ENCODE measurements around the gene MET. TPM values are rescaled to one million over a fixed set of nuclear protein-coding genes. Genes with fewer than 3 reads are reported as not detected.

MET gene
- total and polyA plus RNA-seq, 2 of the 13 experiments (the other 11 are each of a cell fraction or from before 2014, with no cell fraction given): 21.8 to 31.5 TPM

DNA sequence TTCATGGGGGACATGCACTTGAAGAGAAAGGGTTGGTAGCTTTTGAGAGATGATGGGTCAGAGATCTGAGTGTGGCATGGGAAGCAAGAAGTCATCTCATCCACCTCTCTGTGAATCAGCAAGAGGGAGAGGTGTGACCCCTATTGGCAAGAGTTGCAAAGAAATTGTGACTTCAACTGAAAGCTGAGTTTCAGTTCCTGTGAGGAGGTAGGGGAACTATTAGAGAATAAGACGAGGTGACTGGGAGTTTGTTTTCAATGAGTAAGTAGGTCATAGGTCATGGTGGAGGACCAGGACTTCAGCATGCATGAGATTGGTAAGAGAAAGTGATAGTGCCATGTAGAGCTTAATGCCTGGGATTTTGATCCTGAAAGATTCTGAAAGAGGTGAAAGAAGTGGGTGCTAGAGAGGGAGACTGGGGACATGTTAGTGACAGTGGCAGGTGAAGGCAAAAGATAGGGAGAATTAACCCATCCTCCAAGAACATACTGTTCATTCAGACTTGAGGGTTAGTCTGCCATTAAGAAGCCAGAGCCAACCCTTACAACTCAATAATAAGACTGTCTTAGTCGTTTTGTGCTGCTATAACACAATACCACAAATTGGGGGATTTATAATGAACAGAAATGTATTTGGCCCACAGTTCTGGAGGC lies 114.9 kb downstream of the MET start (continued):
- TF ChIP-seq, protein P1, sequence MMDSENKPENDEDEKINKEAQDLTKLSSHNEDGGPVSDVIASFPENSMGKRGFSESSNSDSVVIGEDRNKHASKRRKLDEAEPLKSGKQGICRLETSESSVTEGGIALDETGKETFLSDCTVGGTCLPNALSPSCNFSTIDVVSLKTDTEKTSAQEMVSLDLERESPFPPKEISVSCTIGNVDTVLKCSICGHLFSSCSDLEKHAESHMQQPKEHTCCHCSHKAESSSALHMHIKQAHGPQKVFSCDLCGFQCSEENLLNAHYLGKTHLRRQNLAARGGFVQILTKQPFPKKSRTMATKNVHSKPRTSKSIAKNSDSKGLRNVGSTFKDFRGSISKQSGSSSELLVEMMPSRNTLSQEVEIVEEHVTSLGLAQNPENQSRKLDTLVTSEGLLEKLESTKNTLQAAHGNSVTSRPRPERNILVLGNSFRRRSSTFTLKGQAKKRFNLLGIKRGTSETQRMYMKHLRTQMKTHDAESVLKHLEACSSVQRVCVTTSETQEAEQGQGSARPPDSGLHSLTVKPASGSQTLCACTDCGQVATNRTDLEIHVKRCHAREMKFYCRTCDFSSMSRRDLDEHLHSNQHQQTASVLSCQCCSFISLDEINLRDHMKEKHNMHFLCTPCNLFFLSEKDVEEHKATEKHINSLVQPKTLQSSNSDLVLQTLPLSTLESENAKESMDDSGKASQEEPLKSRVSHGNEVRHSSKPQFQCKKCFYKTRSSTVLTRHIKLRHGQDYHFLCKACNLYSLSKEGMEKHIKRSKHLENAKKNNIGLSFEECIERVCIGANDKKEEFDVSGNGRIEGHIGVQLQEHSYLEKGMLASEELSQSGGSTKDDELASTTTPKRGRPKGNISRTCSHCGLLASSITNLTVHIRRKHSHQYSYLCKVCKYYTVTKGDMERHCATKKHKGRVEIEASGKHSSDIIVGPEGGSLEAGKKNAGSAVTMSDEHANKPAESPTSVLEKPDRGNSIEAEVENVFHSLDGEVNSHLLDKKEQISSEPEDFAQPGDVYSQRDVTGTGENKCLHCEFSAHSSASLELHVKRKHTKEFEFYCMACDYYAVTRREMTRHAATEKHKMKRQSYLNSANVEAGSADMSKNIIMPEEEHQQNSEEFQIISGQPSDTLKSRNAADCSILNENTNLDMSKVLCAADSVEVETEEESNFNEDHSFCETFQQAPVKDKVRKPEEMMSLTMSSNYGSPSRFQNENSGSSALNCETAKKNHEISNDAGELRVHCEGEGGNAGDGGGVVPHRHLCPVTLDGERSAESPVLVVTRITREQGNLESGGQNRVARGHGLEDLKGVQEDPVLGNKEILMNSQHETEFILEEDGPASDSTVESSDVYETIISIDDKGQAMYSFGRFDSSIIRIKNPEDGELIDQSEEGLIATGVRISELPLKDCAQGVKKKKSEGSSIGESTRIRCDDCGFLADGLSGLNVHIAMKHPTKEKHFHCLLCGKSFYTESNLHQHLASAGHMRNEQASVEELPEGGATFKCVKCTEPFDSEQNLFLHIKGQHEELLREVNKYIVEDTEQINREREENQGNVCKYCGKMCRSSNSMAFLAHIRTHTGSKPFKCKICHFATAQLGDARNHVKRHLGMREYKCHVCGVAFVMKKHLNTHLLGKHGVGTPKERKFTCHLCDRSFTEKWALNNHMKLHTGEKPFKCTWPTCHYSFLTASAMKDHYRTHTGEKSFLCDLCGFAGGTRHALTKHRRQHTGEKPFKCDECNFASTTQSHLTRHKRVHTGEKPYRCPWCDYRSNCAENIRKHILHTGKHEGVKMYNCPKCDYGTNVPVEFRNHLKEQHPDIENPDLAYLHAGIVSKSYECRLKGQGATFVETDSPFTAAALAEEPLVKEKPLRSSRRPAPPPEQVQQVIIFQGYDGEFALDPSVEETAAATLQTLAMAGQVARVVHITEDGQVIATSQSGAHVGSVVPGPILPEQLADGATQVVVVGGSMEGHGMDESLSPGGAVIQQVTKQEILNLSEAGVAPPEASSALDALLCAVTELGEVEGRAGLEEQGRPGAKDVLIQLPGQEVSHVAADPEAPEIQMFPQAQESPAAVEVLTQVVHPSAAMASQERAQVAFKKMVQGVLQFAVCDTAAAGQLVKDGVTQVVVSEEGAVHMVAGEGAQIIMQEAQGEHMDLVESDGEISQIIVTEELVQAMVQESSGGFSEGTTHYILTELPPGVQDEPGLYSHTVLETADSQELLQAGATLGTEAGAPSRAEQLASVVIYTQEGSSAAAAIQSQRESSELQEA (CRISPR knock-in tag; IDR thresholded peaks at IDR 0.05; ENCODE audit: not compliant biosample characterization): no peak
- TF ChIP-seq FOSL1 (CRISPR knock-in tag; IDR thresholded peaks at IDR 0.05; ENCODE audit: borderline replicate concordance) (no peak), ARHGAP35 (CRISPR knock-in tag; IDR thresholded peaks at IDR 0.05; ENCODE audit: borderline replicate concordance) (no peak), MLXIP (CRISPR knock-in tag; IDR thresholded peaks at IDR 0.05; ENCODE audit: borderline replicate concordance) (no peak), DMAP1 (CRISPR knock-in tag; IDR thresholded peaks at IDR 0.05) (no peak), ATF7-NPFF (CRISPR knock-in tag; IDR thresholded peaks at IDR 0.05; ENCODE audit: low read depth) (no peak), CTCF (CRISPR knock-in tag; IDR thresholded peaks at IDR 0.05) (peak; percentile 65), FOSL2 (CRISPR knock-in tag; IDR thresholded peaks at IDR 0.05) (0 out of 2 replicates have a peak, but pooled peaks have one; percentile 14), SMAD1 (CRISPR knock-in tag; IDR thresholded peaks at IDR 0.05; ENCODE audit: borderline replicate concordance, low read depth) (no peak)
- TF ChIP-seq, protein P2, sequence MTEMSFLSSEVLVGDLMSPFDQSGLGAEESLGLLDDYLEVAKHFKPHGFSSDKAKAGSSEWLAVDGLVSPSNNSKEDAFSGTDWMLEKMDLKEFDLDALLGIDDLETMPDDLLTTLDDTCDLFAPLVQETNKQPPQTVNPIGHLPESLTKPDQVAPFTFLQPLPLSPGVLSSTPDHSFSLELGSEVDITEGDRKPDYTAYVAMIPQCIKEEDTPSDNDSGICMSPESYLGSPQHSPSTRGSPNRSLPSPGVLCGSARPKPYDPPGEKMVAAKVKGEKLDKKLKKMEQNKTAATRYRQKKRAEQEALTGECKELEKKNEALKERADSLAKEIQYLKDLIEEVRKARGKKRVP (CRISPR knock-in tag; IDR thresholded peaks at IDR 0.05): no peak
- TF ChIP-seq, protein P3, sequence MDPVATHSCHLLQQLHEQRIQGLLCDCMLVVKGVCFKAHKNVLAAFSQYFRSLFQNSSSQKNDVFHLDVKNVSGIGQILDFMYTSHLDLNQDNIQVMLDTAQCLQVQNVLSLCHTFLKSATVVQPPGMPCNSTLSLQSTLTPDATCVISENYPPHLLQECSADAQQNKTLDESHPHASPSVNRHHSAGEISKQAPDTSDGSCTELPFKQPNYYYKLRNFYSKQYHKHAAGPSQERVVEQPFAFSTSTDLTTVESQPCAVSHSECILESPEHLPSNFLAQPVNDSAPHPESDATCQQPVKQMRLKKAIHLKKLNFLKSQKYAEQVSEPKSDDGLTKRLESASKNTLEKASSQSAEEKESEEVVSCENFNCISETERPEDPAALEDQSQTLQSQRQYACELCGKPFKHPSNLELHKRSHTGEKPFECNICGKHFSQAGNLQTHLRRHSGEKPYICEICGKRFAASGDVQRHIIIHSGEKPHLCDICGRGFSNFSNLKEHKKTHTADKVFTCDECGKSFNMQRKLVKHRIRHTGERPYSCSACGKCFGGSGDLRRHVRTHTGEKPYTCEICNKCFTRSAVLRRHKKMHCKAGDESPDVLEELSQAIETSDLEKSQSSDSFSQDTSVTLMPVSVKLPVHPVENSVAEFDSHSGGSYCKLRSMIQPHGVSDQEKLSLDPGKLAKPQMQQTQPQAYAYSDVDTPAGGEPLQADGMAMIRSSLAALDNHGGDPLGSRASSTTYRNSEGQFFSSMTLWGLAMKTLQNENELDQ (CRISPR knock-in tag; IDR thresholded peaks at IDR 0.05; ENCODE audit: borderline replicate concordance): no peak

Data from HepG2 (cell line).